Neural cell (in vitro differentiated cells): ENCODE results near the gene CMAS.

Experiments
- CTCF ChIP-seq: fragments of 450-650 bp; IDR thresholded peaks from 2 replicates; pipeline ENCODE4 v1.5.1; 2014; ENCODE audit warnings: antibody characterized with exemption, mild to moderate bottlenecking, moderate library complexity; ENCODE audit not compliant: poor library complexity, severe bottlenecking
- REST ChIP-seq: IDR thresholded peaks from 2 replicates; pipeline ENCODE4 v1.6.1; 2012; ENCODE audit warnings: borderline replicate concordance
- SMC3 ChIP-seq: fragments of 450-650 bp; conservative IDR thresholded peaks from 2 replicates; pipeline ENCODE4 v1.6.1; 2014; ENCODE audit warnings: antibody characterized with exemption, mild to moderate bottlenecking, moderate library complexity; ENCODE audit not compliant: poor library complexity

GRCh38 chr12:22110176-22110575 is 64.2 kb downstream of the CMAS start:
- no peak for TF ChIP-seq CTCF
- no peak for TF ChIP-seq REST
- TF ChIP-seq SMC3 = no peak
